GM23338 (cell line): ENCODE results near the gene RELCH. TPM values are rescaled to one million over a fixed set of nuclear protein-coding genes. Genes with fewer than 3 reads are reported as not detected.

Experiments used
- ATAC-seq: fragments of 200-7000 bp; cut with Tn5 transposase; 3 replicates; pipeline ENCODE4 v1.9.1; 2020
- DNase-seq: peaks from one replicate; pipeline ENCODE4 v3.0.0-alpha.2; 2015; ENCODE audit warnings: low spot score
- H2AFZ ChIP-seq: fragments of 200-600 bp; sonication (generic); 2 replicates; pipeline ENCODE4 v1.8.0; 2016; ENCODE audit warnings: antibody characterized with exemption, mild to moderate bottlenecking, moderate library complexity
- H3F3A ChIP-seq: fragments of 200-600 bp; sonication (generic); replicated peaks from 2 replicates; pipeline ENCODE4 v1.8.0; 2017; ENCODE audit warnings: antibody characterized with exemption, mixed run types, low read depth
- H3K27ac ChIP-seq: fragments of 200-600 bp; sonication (generic); 2 replicates; pipeline ENCODE4 v1.6.1; 2016; ENCODE audit warnings: low read depth
- H3K27me3 ChIP-seq: fragments of 200-600 bp; sonication (generic); 2 replicates; pipeline ENCODE4 v1.8.0; 2016; ENCODE audit warnings: mild to moderate bottlenecking, mixed run types, moderate library complexity; ENCODE audit not compliant: insufficient read depth
- H3K36me3 ChIP-seq: fragments of 200-600 bp; sonication (generic); 2 replicates; pipeline ENCODE4 v1.8.0; 2016; ENCODE audit warnings: mild to moderate bottlenecking; ENCODE audit not compliant: insufficient read depth
- H3K4me1 ChIP-seq: fragments of 200-600 bp; sonication (generic); 2 replicates; pipeline ENCODE4 v1.8.0; 2016; ENCODE audit warnings: mild to moderate bottlenecking, moderate library complexity; ENCODE audit not compliant: insufficient read depth
- H3K4me2 ChIP-seq: fragments of 200-600 bp; sonication (generic); 2 replicates; pipeline ENCODE4 v1.7.1; 2017; ENCODE audit warnings: mixed run types
- H3K4me3 ChIP-seq: fragments of 200-600 bp; sonication (generic); 2 replicates; pipeline ENCODE4 v1.6.1; 2016; ENCODE audit warnings: mixed run types
- H3K79me2 ChIP-seq: fragments of 200-600 bp; sonication (generic); replicated peaks from 2 replicates; pipeline ENCODE4 v1.8.0; 2017; ENCODE audit warnings: mild to moderate bottlenecking; ENCODE audit not compliant: insufficient read depth
- H3K9me2 ChIP-seq: fragments of 200-600 bp; sonication (generic); 2 replicates; pipeline ENCODE4 v1.8.0; 2017; ENCODE audit not compliant: insufficient read depth
- H4K20me1 ChIP-seq: fragments of 200-600 bp; sonication (generic); replicated peaks from 2 replicates; pipeline ENCODE4 v1.8.0; 2017; ENCODE audit warnings: mild to moderate bottlenecking; ENCODE audit not compliant: insufficient read depth
- H3K27ac Mint-ChIP-seq: 2 replicates; pipeline ENCODE4 v1.8.0; 2020; ENCODE audit warnings: inconsistent platforms, mild to moderate bottlenecking, moderate library complexity, mixed read lengths
- H3K27me3 Mint-ChIP-seq: 3 replicates; pipeline ENCODE4 v1.8.0; 2022; ENCODE audit warnings: low read depth, mild to moderate bottlenecking, moderate library complexity, mixed read lengths, inconsistent platforms; ENCODE audit not compliant: insufficient read depth, poor library complexity
- H3K36me3 Mint-ChIP-seq: 3 replicates; pipeline ENCODE4 v1.8.0; 2021; ENCODE audit warnings: low read depth, mild to moderate bottlenecking, inconsistent platforms, moderate library complexity, mixed read lengths
- H3K4me1 Mint-ChIP-seq: 3 replicates; pipeline ENCODE4 v1.8.0; 2020; ENCODE audit warnings: mild to moderate bottlenecking, inconsistent platforms, mixed read lengths
- H3K4me3 Mint-ChIP-seq: 3 replicates; pipeline ENCODE4 v1.8.0; 2021; ENCODE audit warnings: moderate library complexity, mild to moderate bottlenecking, inconsistent platforms, mixed read lengths
- H3K9me3 Mint-ChIP-seq: 3 replicates; pipeline ENCODE4 v1.8.0; 2020; ENCODE audit warnings: moderate library complexity, mild to moderate bottlenecking, inconsistent platforms, mixed read lengths
- CREB1 ChIP-seq: fragments of 250-450 bp; sonication (Bioruptor Pico); IDR thresholded peaks from 2 replicates; pipeline ENCODE4 v1.5.0; 2020; ENCODE audit warnings: low read depth, mild to moderate bottlenecking, moderate library complexity
- ETS1 ChIP-seq: IDR thresholded peaks from 2 replicates; pipeline ENCODE4 v1.6.1; 2016; ENCODE audit warnings: antibody characterized with exemption
- EZH2 ChIP-seq: fragments of 200-600 bp; sonication (generic); IDR thresholded peaks from one replicate; pipeline ENCODE4 v1.8.0; 2017; ENCODE audit warnings: antibody characterized with exemption, mild to moderate bottlenecking, low read depth; ENCODE audit not compliant: unreplicated experiment
- EZH2phosphoT487 ChIP-seq: fragments of 200-600 bp; sonication (generic); IDR thresholded peaks from one replicate; pipeline ENCODE4 v1.8.1; 2018; ENCODE audit warnings: antibody characterized with exemption; ENCODE audit not compliant: unreplicated experiment
- JUNB ChIP-seq: IDR thresholded peaks from one replicate; pipeline ENCODE4 v1.6.1; 2016; ENCODE audit warnings: antibody characterized with exemption; ENCODE audit not compliant: unreplicated experiment
- NANOG ChIP-seq: IDR thresholded peaks from 2 replicates; pipeline ENCODE4 v1.6.1; 2016; ENCODE audit warnings: antibody characterized with exemption, borderline replicate concordance
- POLR2AphosphoS5 ChIP-seq: IDR thresholded peaks from 2 replicates; pipeline ENCODE4 v1.6.1; 2016; ENCODE audit warnings: antibody characterized with exemption, low read depth
- REST ChIP-seq: IDR thresholded peaks from one replicate; pipeline ENCODE4 v1.6.1; 2018; ENCODE audit warnings: antibody characterized with exemption; ENCODE audit not compliant: unreplicated experiment
- STAT1 ChIP-seq: IDR thresholded peaks from one replicate; pipeline ENCODE4 v1.6.1; 2016; ENCODE audit warnings: antibody characterized with exemption; ENCODE audit not compliant: unreplicated experiment
- ZNF114 ChIP-seq: fragments of 250-450 bp; sonication (Bioruptor Pico); IDR thresholded peaks from 2 replicates; pipeline ENCODE4 v1.5.0; 2020; ENCODE audit warnings: mild to moderate bottlenecking, moderate library complexity
- ZNF331 ChIP-seq: fragments of 250-450 bp; sonication (Bioruptor Pico); IDR thresholded peaks from 2 replicates; pipeline ENCODE4 v1.5.0; 2020; ENCODE audit warnings: low read depth, mild to moderate bottlenecking, moderate library complexity
- ZNF462 ChIP-seq: fragments of 250-450 bp; sonication (Bioruptor Pico); IDR thresholded peaks from 2 replicates; pipeline ENCODE4 v1.5.0; 2020; ENCODE audit warnings: mild to moderate bottlenecking, moderate library complexity
- polyA plus RNA-seq: library from polyadenylated mRNA; unstranded; fragments of >200 nt; fragmentation: Nextera tagmentation; extraction: Ambion mirVana; gene quantifications from 2 replicates; pipeline ENCODE4 v1.2.1, GENCODE V29; 2016
- total RNA-seq: library from RNA; depleted of rRNA; stranded (reverse); fragments of >200 nt; shearing (Covaris generic); gene quantifications from 2 replicates; pipeline ENCODE4 v1.2.3, GENCODE V29; 2014
- TF ChIP-seq, protein P1 (sequence below), 2 experiments: fragments of 200-600 bp in 1 of 2; sonication (generic) in 1 of 2; conservative IDR thresholded peaks; 2 replicates each; pipeline versions ENCODE4 v1.5.1 to v1.6.1; 2016 to 2017; ENCODE audit warnings: antibody characterized with exemption in 2 of 2, low read depth in 2 of 2, mild to moderate bottlenecking in 2 of 2, moderate library complexity in 1 of 2

Gene RELCH
- total and polyA plus RNA-seq, 2 experiments from 2014 or later: 8.8 to 56.4 TPM

GRCh38 chr18:62165583-62165982, 21.5 kb upstream of the RELCH start:
- Mint-ChIP-seq H3K36me3 (peaks cover 16% of the 10 kb centered on the region), H3K4me1 (peaks cover 12% of the 10 kb centered on the region), H3K9me3 (no peaks in the 10 kb centered on the region; the same call in 2 of the 3 replicates), H3K4me3 (no peak overlapping the region), H3K27ac (no peak overlapping the region), H3K27me3 (peaks cover 9% of the 10 kb centered on the region)
- Histone ChIP-seq H2AFZ (no peak overlapping the region), H3K9me2 (no peaks in the 10 kb centered on the region), H3K4me1 (no peaks in the 10 kb centered on the region), H3K4me3 (no peak overlapping the region), H3K4me2 (no peak overlapping the region), H3K27me3 (no peaks in the 10 kb centered on the region), H3K79me2 (no peaks in the 10 kb centered on the region), H4K20me1 (no peaks in the 10 kb centered on the region), H3K27ac (no peak overlapping the region), H3K36me3 (no peaks in the 10 kb centered on the region), H3F3A (no peaks in the 10 kb centered on the region)
- TF ChIP-seq ETS1: no peak
- no peak for TF ChIP-seq POLR2AphosphoS5
- no peak for TF ChIP-seq ZNF462
- no peak for TF ChIP-seq STAT1
- no peak for TF ChIP-seq REST
- no peak for TF ChIP-seq EZH2
- TF ChIP-seq JUNB: no peak
- TF ChIP-seq, protein P1, sequence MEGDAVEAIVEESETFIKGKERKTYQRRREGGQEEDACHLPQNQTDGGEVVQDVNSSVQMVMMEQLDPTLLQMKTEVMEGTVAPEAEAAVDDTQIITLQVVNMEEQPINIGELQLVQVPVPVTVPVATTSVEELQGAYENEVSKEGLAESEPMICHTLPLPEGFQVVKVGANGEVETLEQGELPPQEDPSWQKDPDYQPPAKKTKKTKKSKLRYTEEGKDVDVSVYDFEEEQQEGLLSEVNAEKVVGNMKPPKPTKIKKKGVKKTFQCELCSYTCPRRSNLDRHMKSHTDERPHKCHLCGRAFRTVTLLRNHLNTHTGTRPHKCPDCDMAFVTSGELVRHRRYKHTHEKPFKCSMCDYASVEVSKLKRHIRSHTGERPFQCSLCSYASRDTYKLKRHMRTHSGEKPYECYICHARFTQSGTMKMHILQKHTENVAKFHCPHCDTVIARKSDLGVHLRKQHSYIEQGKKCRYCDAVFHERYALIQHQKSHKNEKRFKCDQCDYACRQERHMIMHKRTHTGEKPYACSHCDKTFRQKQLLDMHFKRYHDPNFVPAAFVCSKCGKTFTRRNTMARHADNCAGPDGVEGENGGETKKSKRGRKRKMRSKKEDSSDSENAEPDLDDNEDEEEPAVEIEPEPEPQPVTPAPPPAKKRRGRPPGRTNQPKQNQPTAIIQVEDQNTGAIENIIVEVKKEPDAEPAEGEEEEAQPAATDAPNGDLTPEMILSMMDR (conservative IDR thresholded peaks at IDR 0.05; ENCODE audit: low read depth in 2 of 2): no peak
- TF ChIP-seq ZNF114 (CRISPR knock-in tag): no peak
- no peak for TF ChIP-seq ZNF331 (CRISPR knock-in tag)
- no peak for TF ChIP-seq EZH2phosphoT487
- no peak for TF ChIP-seq CREB1 (CRISPR knock-in tag)
- no peak for TF ChIP-seq NANOG
- ATAC-seq: no peak
- no peak for DNase-seq
